HepG2 (cell line): ENCODE results near the gene TSC22D4. TPM values are rescaled to one million over a fixed set of nuclear protein-coding genes. Genes with fewer than 3 reads are reported as not detected.

ENCODE experiments used
- AGO1 ChIP-seq: fragments of 200-400 bp; formaldehyde crosslinking; IDR thresholded peaks from 2 replicates; pipeline ENCODE4 v1.6.1; 2017; ENCODE audit warnings: mild to moderate bottlenecking, low read depth, low read length, moderate library complexity; ENCODE audit not compliant: poor library complexity, severe bottlenecking
- CHD2 ChIP-seq: IDR thresholded peaks from 2 replicates; pipeline ENCODE4 v1.6.1; 2011; ENCODE audit warnings: low read depth, low read length, improper control_type of control experiment
- ELF4 ChIP-seq: sonication (generic); formaldehyde crosslinking; IDR thresholded peaks from 2 replicates; pipeline ENCODE4 v1.5.0; 2020; ENCODE audit warnings: missing genetic modification reagents, mild to moderate bottlenecking, moderate library complexity, borderline replicate concordance
- IRF2 ChIP-seq: IDR thresholded peaks from 2 replicates; pipeline ENCODE4 v1.6.1; 2018; ENCODE audit warnings: missing genetic modification reagents, missing compliant biosample characterization
- KDM5B ChIP-seq: sonication (generic); formaldehyde crosslinking; IDR thresholded peaks from 2 replicates; pipeline ENCODE4 v1.4.0; 2020; ENCODE audit warnings: missing genetic modification reagents, mild to moderate bottlenecking, borderline replicate concordance
- NCOR1 ChIP-seq: fragments of 200-600 bp; sonication (generic); IDR thresholded peaks from 2 replicates; pipeline ENCODE4 v1.7.0; 2017; ENCODE audit warnings: antibody characterized with exemption, low read length, borderline replicate concordance
- NFE2L1 ChIP-seq: sonication (generic); formaldehyde crosslinking; IDR thresholded peaks from 2 replicates; pipeline ENCODE4 v1.4.0; 2020; ENCODE audit warnings: missing genetic modification reagents, mild to moderate bottlenecking, borderline replicate concordance
- NFIB ChIP-seq: sonication (generic); formaldehyde crosslinking; IDR thresholded peaks from 2 replicates; pipeline ENCODE4 v1.9.0; 2021; ENCODE audit warnings: missing genetic modification reagents, mild to moderate bottlenecking, borderline replicate concordance
- RAD51 ChIP-seq: fragments of 450-650 bp; IDR thresholded peaks from 2 replicates; pipeline ENCODE4 v1.6.1; 2016; ENCODE audit warnings: borderline replicate concordance
- RFX3 ChIP-seq: IDR thresholded peaks from 2 replicates; pipeline ENCODE4 v1.6.1; 2016; ENCODE audit warnings: missing biosample characterization, missing genetic modification reagents
- SCMH1 ChIP-seq: sonication (generic); formaldehyde crosslinking; IDR thresholded peaks from 2 replicates; pipeline ENCODE4 v1.9.0; 2021; ENCODE audit warnings: missing genetic modification reagents, mild to moderate bottlenecking, borderline replicate concordance
- STAG1 ChIP-seq: sonication (generic); formaldehyde crosslinking; IDR thresholded peaks from 2 replicates; pipeline ENCODE4 v1.4.0; 2020; ENCODE audit warnings: missing genetic modification reagents
- TAF1 ChIP-seq: sonication (generic); formaldehyde crosslinking; IDR thresholded peaks from 2 replicates; pipeline ENCODE4 v1.4.0; 2020; ENCODE audit warnings: missing genetic modification reagents
- TP53 ChIP-seq: sonication (generic); formaldehyde crosslinking; conservative IDR thresholded peaks from 2 replicates; pipeline ENCODE4 v1.4.0; 2020; ENCODE audit warnings: missing genetic modification reagents
- WIZ ChIP-seq: sonication (generic); formaldehyde crosslinking; IDR thresholded peaks from 2 replicates; pipeline ENCODE4 v1.5.1; 2020; ENCODE audit warnings: mild to moderate bottlenecking, missing genetic modification reagents
- ZNF24 ChIP-seq: fragments of 450-650 bp; IDR thresholded peaks from 2 replicates; pipeline ENCODE4 v1.6.1; 2017; ENCODE audit warnings: antibody characterized with exemption, mild to moderate bottlenecking
- ZNF331 ChIP-seq: sonication (generic); formaldehyde crosslinking; IDR thresholded peaks from 2 replicates; pipeline ENCODE4 v1.4.0; 2020; ENCODE audit warnings: missing genetic modification reagents
- ZNF383 ChIP-seq: sonication (generic); formaldehyde crosslinking; IDR thresholded peaks from 2 replicates; pipeline ENCODE4 v1.4.0; 2020; ENCODE audit warnings: missing genetic modification reagents, mild to moderate bottlenecking, borderline replicate concordance
- ZNF530 ChIP-seq: sonication (generic); formaldehyde crosslinking; IDR thresholded peaks from 2 replicates; pipeline ENCODE4 v1.5.0; 2020; ENCODE audit warnings: low read depth, mild to moderate bottlenecking, missing genetic modification reagents
- ZNF577 ChIP-seq: sonication (generic); formaldehyde crosslinking; IDR thresholded peaks from 2 replicates; pipeline ENCODE4 v1.4.0; 2020; ENCODE audit warnings: mild to moderate bottlenecking, low read depth, missing genetic modification reagents, borderline replicate concordance
- ZNF7 ChIP-seq: IDR thresholded peaks from 2 replicates; pipeline ENCODE4 v1.6.1; 2016; ENCODE audit warnings: missing biosample characterization, missing genetic modification reagents
- ZNF713 ChIP-seq: sonication (generic); formaldehyde crosslinking; IDR thresholded peaks from 2 replicates; pipeline ENCODE4 v1.4.0; 2020; ENCODE audit warnings: mild to moderate bottlenecking, missing genetic modification reagents
- ZNF775 ChIP-seq: sonication (generic); formaldehyde crosslinking; IDR thresholded peaks from 2 replicates; pipeline ENCODE4 v1.4.0; 2020; ENCODE audit warnings: missing genetic modification reagents, mild to moderate bottlenecking, moderate library complexity, borderline replicate concordance
- polyA plus RNA-seq, 8 experiments: library from polyadenylated mRNA; depleted of rRNA in 3 of 8; stranded (reverse) in 7 of 8; unstranded in 1 of 8; fragments of >200 nt; fragmentation: Illumina TruSeq in 4 of 8; extraction: Trizol in 4 of 8; gene quantifications; 2 replicates each; pipeline versions ENCODE4 v1.2.1 to v1.2.3, GENCODE V29; 2011 to 2016; ENCODE audit warnings: low read depth in 4 of 8, missing spikeins in 1 of 8, mixed read lengths in 1 of 8; ENCODE audit not compliant: insufficient read depth in 1 of 8
- total RNA-seq, 5 experiments: library from RNA; depleted of rRNA; stranded (reverse); fragments of >200 nt; fragmentation: Illumina TruSeq; extraction: Trizol; gene quantifications; 2 replicates each; pipeline ENCODE4 v1.2.3, GENCODE V29; 2016; ENCODE audit warnings: low read depth in 1 of 5
- TF ChIP-seq, protein P1 (sequence below): sonication (generic); formaldehyde crosslinking; IDR thresholded peaks from 2 replicates; pipeline ENCODE4 v1.8.1; 2022; ENCODE audit warnings: mild to moderate bottlenecking, missing genetic modification reagents
- TF ChIP-seq, protein P2 (sequence below): sonication (generic); formaldehyde crosslinking; IDR thresholded peaks from 2 replicates; pipeline ENCODE4 v1.5.1; 2020; ENCODE audit warnings: mild to moderate bottlenecking, missing genetic modification reagents, moderate library complexity
- TF ChIP-seq, protein P3 (sequence below): sonication (generic); formaldehyde crosslinking; IDR thresholded peaks from 2 replicates; pipeline ENCODE4 v1.4.0; 2020; ENCODE audit warnings: missing genetic modification reagents

Gene TSC22D4
- total and polyA plus RNA-seq, 2 of the 13 experiments (the other 11 are each of a cell fraction or from before 2014, with no cell fraction given): 7.7 to 8.7 TPM

DNA sequence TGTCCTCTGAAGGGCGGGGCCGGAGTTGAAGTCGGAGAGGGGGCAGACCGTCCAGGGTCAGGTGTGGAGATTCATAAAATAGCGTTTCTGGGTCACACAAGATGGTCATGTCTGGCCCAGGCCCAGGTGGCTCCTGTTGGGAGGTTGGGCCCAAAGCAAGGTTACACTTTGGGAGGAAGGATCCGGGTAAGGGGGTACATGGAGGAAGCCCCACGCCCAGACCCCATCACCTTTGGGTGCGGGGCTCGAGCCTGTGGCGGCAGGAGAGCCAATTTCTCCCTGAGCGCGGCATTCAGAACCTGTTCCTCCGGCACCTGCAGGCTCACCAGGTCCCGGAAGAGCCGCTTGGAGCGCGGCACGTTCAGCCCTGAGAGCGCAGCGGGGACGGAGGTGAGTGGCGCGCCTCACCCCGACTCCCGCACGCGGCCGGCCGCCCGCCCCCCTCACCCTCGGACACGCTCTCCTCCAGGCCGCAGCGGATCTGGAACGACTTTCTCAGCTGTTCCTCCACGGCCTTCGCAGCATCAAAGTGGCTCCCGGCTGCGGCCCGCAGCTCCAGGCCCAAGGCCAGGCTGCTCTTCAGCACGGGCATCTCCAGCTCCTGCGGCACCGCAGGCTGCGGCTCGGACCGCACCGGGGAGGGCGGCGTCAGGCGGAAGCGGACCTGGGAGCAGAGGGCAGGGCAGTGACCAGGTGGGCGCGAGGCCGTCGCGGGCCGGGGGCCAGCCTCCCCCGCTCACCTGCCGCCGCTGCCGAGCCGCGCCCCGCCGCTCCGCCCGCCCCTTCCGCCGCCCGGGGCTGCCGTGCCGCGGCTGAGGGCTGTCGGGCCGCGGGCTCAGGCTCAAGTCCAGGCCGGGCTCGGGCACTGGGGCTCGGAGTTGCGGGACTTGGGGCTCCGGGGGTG, 43.4 kb downstream of the TSC22D4 start (continued):
- TF ChIP-seq KDM5B (no peak; the same call in 1 of the 2 replicates), ELF4 (CRISPR knock-in tag) (no peak), RFX3 (no peak), ZNF530 (CRISPR knock-in tag) (no peak), TP53 (CRISPR knock-in tag) (no peak), TAF1 (CRISPR knock-in tag) (no peak; the same call in 1 of the 2 replicates), RAD51 (no peak), ZNF577 (CRISPR knock-in tag) (no peak), ZNF713 (no peak), ZNF775 (no peak), ZNF7 (CRISPR knock-in tag) (no peak), IRF2 (CRISPR knock-in tag) (0 out of 2 replicates have a peak, but pooled peaks have one; percentile 9), STAG1 (CRISPR knock-in tag) (no peak), CHD2 (no peak), AGO1 (peak; percentile 95), ZNF331 (CRISPR knock-in tag) (no peak), NFIB (CRISPR knock-in tag) (no peak), ZNF383 (CRISPR knock-in tag) (no peak), NCOR1 (no peak), SCMH1 (CRISPR knock-in tag) (no peak), NFE2L1 (CRISPR knock-in tag) (no peak), WIZ (CRISPR knock-in tag) (peak; percentile 71), ZNF24 (no peak)
- TF ChIP-seq, protein P1, sequence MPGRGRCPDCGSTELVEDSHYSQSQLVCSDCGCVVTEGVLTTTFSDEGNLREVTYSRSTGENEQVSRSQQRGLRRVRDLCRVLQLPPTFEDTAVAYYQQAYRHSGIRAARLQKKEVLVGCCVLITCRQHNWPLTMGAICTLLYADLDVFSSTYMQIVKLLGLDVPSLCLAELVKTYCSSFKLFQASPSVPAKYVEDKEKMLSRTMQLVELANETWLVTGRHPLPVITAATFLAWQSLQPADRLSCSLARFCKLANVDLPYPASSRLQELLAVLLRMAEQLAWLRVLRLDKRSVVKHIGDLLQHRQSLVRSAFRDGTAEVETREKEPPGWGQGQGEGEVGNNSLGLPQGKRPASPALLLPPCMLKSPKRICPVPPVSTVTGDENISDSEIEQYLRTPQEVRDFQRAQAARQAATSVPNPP (CRISPR knock-in tag): peak; percentile 78; the same call in 1 of the 2 replicates
- TF ChIP-seq, protein P2, sequence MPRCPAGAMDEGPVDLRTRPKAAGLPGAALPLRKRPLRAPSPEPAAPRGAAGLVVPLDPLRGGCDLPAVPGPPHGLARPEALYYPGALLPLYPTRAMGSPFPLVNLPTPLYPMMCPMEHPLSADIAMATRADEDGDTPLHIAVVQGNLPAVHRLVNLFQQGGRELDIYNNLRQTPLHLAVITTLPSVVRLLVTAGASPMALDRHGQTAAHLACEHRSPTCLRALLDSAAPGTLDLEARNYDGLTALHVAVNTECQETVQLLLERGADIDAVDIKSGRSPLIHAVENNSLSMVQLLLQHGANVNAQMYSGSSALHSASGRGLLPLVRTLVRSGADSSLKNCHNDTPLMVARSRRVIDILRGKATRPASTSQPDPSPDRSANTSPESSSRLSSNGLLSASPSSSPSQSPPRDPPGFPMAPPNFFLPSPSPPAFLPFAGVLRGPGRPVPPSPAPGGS (CRISPR knock-in tag): no peak
- TF ChIP-seq, protein P3, sequence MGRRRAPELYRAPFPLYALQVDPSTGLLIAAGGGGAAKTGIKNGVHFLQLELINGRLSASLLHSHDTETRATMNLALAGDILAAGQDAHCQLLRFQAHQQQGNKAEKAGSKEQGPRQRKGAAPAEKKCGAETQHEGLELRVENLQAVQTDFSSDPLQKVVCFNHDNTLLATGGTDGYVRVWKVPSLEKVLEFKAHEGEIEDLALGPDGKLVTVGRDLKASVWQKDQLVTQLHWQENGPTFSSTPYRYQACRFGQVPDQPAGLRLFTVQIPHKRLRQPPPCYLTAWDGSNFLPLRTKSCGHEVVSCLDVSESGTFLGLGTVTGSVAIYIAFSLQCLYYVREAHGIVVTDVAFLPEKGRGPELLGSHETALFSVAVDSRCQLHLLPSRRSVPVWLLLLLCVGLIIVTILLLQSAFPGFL (CRISPR knock-in tag): no peak
